Mesothelial cell of epicardium (in vitro differentiated cells): Measurements from ENCODE around the gene TSPAN15. TPM values are rescaled to one million over a fixed set of nuclear protein-coding genes. Genes with fewer than 3 reads are reported as not detected.
"Not testable (repeated sequence)": the region's sequence is repeated elsewhere in the genome, so short reads cannot be mapped to it uniquely, and the experiment has no call there.

Source experiments
- DNase-seq, 2 experiments: peaks; one replicate each; pipeline ENCODE4 v3.0.0; 2021; ENCODE audit warnings: low spot score in 2 of 2; ENCODE audit not compliant: unreplicated experiment in 2 of 2
- H3K27ac Mint-ChIP-seq: 2 replicates; pipeline ENCODE4 v1.8.0; 2021; ENCODE audit warnings: mixed read lengths
- H3K27me3 Mint-ChIP-seq: 2 replicates; pipeline ENCODE4 v1.8.0; 2021; ENCODE audit warnings: low read depth, mixed read lengths
- H3K36me3 Mint-ChIP-seq: 2 replicates; pipeline ENCODE4 v1.8.0; 2021; ENCODE audit warnings: mixed read lengths
- H3K4me1 Mint-ChIP-seq: 2 replicates; pipeline ENCODE4 v1.8.0; 2021; ENCODE audit warnings: mixed read lengths
- H3K4me3 Mint-ChIP-seq: 2 replicates; pipeline ENCODE4 v1.8.0; 2021; ENCODE audit warnings: mild to moderate bottlenecking, moderate library complexity, mixed read lengths
- H3K9me3 Mint-ChIP-seq: 2 replicates; pipeline ENCODE4 v1.8.0; 2021; ENCODE audit warnings: mixed read lengths
- CTCF ChIP-seq: fragments of 200-600 bp; sonication (generic); IDR thresholded peaks from one replicate; pipeline ENCODE4 v1.5.0; 2021; ENCODE audit warnings: antibody characterized with exemption; ENCODE audit not compliant: unreplicated experiment
- total RNA-seq: library from RNA; stranded (reverse); gene quantifications from 3 replicates; pipeline ENCODE4 v1.2.1, GENCODE V29; 2021

TSPAN15 gene
- total RNA-seq, 1 donor from 2014 or later = 17.7 TPM

- Mint-ChIP-seq H3K27ac (no peak overlapping the region), H3K4me3 (no peak overlapping the region), H3K4me1 (peaks cover 21% of the 10 kb centered on the region), H3K27me3 (no peaks in the 10 kb centered on the region), H3K36me3 (no peaks in the 10 kb centered on the region), H3K9me3 (no peaks in the 10 kb centered on the region)
- TF ChIP-seq CTCF = no peak
- no peak for DNase-seq
Observed at GRCh38 chr10:69443354-69443753, 7.9 kb upstream of the TSPAN15 start.

GRCh38 chr10:69445041-69445440 lies 6.2 kb upstream of the TSPAN15 start:
- TF ChIP-seq CTCF = no peak
- no peaks in the 10 kb centered on the region for H3K27me3 Mint-ChIP-seq
- H3K4me1 Mint-ChIP-seq = peaks cover 4% of the 10 kb centered on the region
- no peak for DNase-seq
- no peaks in the 10 kb centered on the region for H3K9me3 Mint-ChIP-seq
- H3K36me3 Mint-ChIP-seq = no peaks in the 10 kb centered on the region
- no peak overlapping the region for H3K4me3 Mint-ChIP-seq
- no peak overlapping the region for H3K27ac Mint-ChIP-seq

- no peaks in the 10 kb centered on the region for H3K9me3 Mint-ChIP-seq
- H3K27ac Mint-ChIP-seq = no peak overlapping the region
- H3K4me1 Mint-ChIP-seq = peaks cover 4% of the 10 kb centered on the region
- H3K36me3 Mint-ChIP-seq = no peaks in the 10 kb centered on the region
- DNase-seq = no peak
- H3K4me3 Mint-ChIP-seq = no peak overlapping the region
- no peak for TF ChIP-seq CTCF
- no peaks in the 10 kb centered on the region for H3K27me3 Mint-ChIP-seq
Observed at GRCh38 chr10:69446229-69446628, 5.0 kb upstream of the TSPAN15 start.

- H3K4me1 Mint-ChIP-seq = peaks cover 4% of the 10 kb centered on the region
- no peak for DNase-seq
- H3K4me3 Mint-ChIP-seq = no peak overlapping the region
- TF ChIP-seq CTCF = no peak
- H3K9me3 Mint-ChIP-seq = no peaks in the 10 kb centered on the region
- no peaks in the 10 kb centered on the region for H3K27me3 Mint-ChIP-seq
- no peaks in the 10 kb centered on the region for H3K36me3 Mint-ChIP-seq
- peak overlapping the region; percentile 36 for H3K27ac Mint-ChIP-seq
Observed at GRCh38 chr10:69446650-69447151, 4.6 kb upstream of the TSPAN15 start.

- DNase-seq = no peak
- no peaks in the 10 kb centered on the region for H3K9me3 Mint-ChIP-seq
Observed at GRCh38 chr10:69449841-69450240, 1.4 kb upstream of the TSPAN15 start.

GRCh38 chr10:69450395-69450794 lies 870 bp upstream of the TSPAN15 start:
- H3K27ac Mint-ChIP-seq, H3K4me1 Mint-ChIP-seq, H3K9me3 Mint-ChIP-seq, H3K27me3 Mint-ChIP-seq, DNase-seq, H3K36me3 Mint-ChIP-seq: not testable (repeated sequence)
- peak overlapping the region; percentile 90 for H3K4me3 Mint-ChIP-seq

More at GRCh38 chr10:69449841-69450240, 1.4 kb upstream of the TSPAN15 start:
- no peak overlapping the region for H3K27ac Mint-ChIP-seq
- no peak overlapping the region for H3K4me3 Mint-ChIP-seq
- TF ChIP-seq CTCF = peak; percentile 68
- peaks cover 8% of the 10 kb centered on the region for H3K27me3 Mint-ChIP-seq
- H3K36me3 Mint-ChIP-seq = no peaks in the 10 kb centered on the region
- peaks cover 5% of the 10 kb centered on the region for H3K4me1 Mint-ChIP-seq
